Medulla oblongata (tissue), 1 donor: Measurements from ENCODE around the gene WRAP73.

Experiments used
- DNase-seq: peaks from one replicate; pipeline ENCODE4 v3.0.0-alpha.2; 2015; ENCODE audit errors: extremely low spot score

WRAP73 gene

GRCh38 chr1:3669421-3669821 lies 19.5 kb upstream of the WRAP73 start:
- DNase-seq = no peak

GRCh38 chr1:3668585-3669300 lies 18.8 kb upstream of the WRAP73 start:
- peak; percentile 36 for DNase-seq

GRCh38 chr1:3668148-3668547 lies 18.2 kb upstream of the WRAP73 start:
- DNase-seq = no peak

GRCh38 chr1:3664700-3665375 lies 14.9 kb upstream of the WRAP73 start:
- DNase-seq = no peak

- no peak for DNase-seq
These were observed 14.2 kb upstream of the WRAP73 start for GRCh38 chr1:3663999-3664699.

- DNase-seq = no peak
These were observed 12.3 kb upstream of the WRAP73 start for GRCh38 chr1:3662080-3662671.

- DNase-seq = no peak
These were observed 11.7 kb upstream of the WRAP73 start for GRCh38 chr1:3661631-3662030.

GRCh38 chr1:3660704-3661103 lies 10.8 kb upstream of the WRAP73 start:
- DNase-seq = no peak

- DNase-seq = no peak
These were observed 9.2 kb upstream of the WRAP73 start for GRCh38 chr1:3659093-3659492.

- no peak for DNase-seq
These were observed 8.3 kb upstream of the WRAP73 start for GRCh38 chr1:3658231-3658615.

GRCh38 chr1:3657578-3658230 lies 7.8 kb upstream of the WRAP73 start:
- DNase-seq = no peak

GRCh38 chr1:3657096-3657475 lies 7.2 kb upstream of the WRAP73 start:
- DNase-seq = no peak

GRCh38 chr1:3656450-3657095 lies 6.7 kb upstream of the WRAP73 start:
- no peak for DNase-seq

GRCh38 chr1:3654549-3655281 lies 4.8 kb upstream of the WRAP73 start:
- no peak for DNase-seq

- no peak for DNase-seq
These were observed 3.3 kb upstream of the WRAP73 start for GRCh38 chr1:3653286-3653618.

GRCh38 chr1:3652548-3653285 lies 2.8 kb upstream of the WRAP73 start:
- no peak for DNase-seq

- DNase-seq = no peak
These were observed 2.1 kb upstream of the WRAP73 start, which contains the start of gene TP73 for GRCh38 chr1:3651930-3652547. TP73 (plus strand) TSS chr1:3652516; CDS start chr1:3682366, 29,850 bp downstream.

- DNase-seq = no peak
These were observed 1.4 kb upstream of the WRAP73 start for GRCh38 chr1:3651026-3651929.
